GM19025 (cell line): ENCODE measurements around the gene GPR84.

Experiments used
- ATAC-seq: cut with Tn5 transposase; IDR thresholded peaks from one replicate; pipeline ENCODE4 v1.9.1; 2021; ENCODE audit warnings: mild to moderate bottlenecking, low read depth, moderate library complexity; ENCODE audit not compliant: unreplicated experiment

Gene GPR84

DNA sequence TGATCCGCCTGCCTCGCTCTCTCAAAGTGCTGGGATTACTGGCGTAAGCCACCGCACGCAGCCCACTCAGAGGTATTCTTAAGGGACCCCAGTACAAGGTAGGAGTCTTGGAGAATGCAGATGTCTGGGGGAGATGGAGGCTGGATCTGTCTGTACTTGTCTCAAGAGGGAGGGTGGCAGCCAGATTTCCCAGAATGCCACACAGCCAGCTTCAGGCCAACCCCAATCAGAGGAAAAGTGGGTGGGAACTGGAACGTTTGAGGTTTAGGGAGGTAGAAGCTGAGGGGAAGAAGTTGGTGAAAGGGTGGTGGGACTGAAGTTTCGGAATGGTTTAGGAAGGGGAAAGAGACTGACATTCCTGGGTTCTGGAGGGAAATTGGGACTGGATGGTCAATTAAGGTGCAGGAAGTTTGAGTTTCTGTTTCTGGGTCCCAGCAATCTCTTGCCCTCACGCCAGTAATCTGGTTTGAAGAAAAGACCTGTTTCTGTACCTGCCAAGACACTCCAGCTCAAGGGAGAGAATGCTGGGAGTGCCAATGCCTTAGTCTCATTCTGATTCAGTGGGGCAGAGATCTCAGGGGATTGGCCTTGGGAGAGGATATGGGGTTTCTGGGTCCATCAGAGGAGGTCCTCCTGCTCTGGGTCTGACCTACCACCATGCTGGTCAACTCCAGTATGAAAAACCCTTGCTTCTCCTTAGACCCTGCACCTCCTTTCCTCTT is 28.4 kb upstream of the GPR84 start:
- ATAC-seq = no peak

- ATAC-seq = no peak
Measured at GRCh38 chr12:54390668-54391551, 26.6 kb upstream of the GPR84 start.

DNA sequence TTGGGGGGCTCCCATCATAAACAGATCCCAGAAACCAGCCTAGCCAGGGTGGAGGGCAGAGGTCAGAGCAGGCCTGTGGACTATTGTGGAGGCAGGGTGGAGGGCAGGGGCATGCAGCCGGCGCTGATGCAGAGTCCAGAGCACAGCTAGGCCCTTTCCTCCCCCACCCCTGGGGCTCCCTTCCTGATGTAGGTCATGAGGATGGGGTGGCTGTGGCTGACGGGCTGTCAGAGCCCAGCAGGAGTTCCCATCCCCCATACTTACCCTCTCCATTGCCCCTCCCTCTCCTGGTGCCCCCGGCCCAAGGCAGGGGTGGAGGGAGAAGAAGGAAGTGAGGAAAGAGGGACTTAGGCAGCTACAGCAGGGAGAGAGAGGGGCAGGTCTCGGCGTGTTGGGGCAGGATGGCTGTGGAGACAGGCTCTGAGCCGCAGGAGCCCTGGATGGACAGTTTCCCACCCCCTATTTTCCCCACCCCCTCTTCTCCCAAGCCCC is 25.9 kb upstream of the GPR84 start:
- no peak for ATAC-seq

DNA sequence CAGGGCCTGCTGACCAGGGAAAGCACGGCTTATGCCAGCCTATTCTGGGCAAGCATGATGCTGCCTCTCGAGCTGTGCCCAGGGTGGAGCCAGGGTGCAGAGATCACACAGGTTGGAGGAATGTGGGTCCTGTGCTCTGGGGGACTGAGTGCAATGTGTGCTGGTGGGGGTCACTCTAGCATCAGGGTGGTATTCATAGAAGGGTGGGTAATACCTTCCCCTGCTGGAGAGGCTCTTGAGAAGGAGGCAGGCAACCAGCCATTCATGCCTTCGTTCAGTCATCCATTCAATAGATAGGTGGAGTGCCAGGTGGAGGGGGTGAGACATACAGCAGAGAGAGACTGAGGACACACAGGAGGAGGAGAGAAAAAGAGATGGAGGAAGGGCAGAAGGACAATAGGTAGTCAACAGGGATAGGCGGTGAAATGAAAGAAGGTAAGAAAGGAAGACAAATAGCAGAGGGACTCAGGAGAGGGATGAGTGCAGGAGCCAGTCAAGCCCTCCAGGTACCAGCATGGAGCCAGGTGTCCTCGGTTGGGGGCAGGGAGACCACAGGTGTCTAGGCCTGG is 25.4 kb upstream of the GPR84 start:
- ATAC-seq = no peak

DNA sequence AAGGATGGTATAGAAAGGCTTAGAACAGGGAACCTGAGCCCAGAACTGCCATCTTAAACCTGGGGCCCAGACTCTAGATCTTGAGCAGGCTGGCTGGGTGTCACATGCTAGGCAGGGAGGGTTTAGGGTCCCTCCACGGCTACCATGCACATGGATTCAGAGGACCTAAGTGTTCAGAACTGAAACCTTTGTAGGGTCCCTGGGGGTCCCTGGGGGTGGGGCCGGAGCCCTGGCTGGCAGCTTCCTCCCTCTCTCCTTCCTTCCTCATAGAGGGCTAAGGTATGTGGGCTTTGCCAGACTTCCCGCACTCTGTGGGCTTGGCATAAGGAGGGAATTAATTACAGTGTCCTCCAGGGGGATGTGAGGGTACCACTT is 24.8 kb upstream of the GPR84 start:
- no peak for ATAC-seq

DNA sequence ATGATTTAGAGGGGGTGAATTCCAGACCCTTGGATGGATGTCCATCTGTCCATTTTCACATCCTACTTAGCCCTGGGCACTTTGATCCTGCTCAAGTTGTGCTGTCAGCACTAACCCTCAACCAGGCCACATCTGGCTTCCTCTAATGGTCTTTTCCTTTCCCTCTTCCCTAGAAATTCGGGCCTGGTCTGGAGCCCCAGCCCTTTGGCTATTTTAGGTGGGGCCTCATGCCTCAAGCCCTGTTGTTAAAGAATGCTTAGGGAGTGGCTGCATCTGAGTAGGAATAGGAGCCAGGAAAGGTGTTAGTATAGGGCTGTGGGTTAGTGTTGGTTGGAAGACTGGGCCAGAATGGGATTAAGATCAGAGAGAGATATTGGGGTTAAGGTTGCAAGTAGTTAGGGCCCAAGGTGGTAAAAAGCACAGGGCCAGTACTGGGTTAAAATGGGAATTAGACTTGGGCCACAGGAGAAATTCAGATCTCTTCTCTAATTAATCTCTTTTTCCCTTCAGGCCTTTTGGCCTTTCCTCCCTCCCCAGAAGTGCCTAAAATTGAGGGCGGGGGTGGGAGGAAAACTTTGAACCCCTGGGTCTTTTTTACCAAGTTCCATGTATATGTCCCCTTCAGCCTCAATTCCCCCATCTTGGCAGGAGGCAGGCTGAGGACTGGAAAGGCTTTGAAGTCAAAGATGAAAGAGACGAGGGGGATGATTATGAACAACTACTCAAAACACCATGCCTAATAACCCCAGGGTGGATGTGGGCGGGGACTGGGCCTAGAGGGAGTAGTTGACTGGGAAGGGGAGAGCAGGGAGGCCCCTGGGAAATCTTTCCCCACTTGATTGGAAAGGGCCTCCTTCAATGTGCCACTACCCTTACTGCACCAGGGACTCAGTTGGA is 24.2 kb upstream of the GPR84 start:
- ATAC-seq = no peak

DNA sequence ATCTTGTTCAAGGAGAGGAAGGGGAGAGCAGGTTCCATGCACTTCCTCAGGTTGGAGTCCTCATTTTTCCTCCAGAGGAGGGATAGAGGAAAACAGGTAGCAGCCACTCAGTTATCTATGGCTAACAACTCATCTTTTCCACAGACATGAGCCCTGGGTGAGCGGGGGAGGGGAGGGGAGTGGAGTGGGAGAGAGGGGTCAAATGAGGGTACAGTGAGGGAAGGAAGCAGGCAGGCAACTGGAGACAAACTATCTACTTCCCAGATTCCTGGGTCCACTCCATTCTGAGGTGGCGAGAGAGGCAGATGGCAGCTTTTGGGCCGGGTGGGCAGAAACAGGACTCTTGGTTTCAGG is 22.8 kb upstream of the GPR84 start:
- no peak for ATAC-seq

- ATAC-seq = no peak
Measured at GRCh38 chr12:54386403-54387113, 22.3 kb upstream of the GPR84 start.

DNA sequence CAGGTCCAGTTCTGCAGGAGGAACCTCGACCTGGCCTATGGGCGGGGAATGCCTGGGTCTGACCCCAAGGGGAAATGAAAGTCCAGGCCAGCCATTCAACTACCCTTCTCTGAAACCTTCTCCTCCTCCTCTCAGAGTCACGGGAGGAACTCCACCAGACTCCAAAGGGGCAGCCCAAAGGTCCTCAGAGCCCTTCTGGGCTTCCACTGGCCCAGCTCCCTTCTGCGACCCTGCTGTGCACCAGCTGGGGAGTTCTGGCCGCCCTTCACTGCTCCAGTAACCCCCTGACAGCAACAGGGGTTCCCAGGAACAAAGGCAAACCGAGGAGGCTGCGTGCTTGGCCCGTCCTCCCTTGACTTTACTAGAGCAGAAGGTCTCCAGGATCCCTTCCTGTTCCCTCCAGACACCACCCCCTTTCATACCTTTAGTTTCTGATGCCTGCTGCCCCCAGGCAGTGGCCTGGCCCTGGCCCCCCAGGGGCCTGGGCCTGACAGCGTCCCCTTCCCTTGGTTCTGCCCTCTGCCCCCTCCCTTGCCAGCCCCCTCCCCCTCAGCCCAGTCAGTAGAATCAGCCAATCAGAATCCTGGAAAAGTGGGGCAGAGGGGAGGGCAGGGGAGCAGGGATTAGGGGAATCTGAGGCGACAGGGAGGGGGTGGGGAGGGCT is 21.1 kb upstream of the GPR84 start:
- ATAC-seq = no peak

- ATAC-seq = no peak
Measured at GRCh38 chr12:54384591-54385041, 20.3 kb upstream of the GPR84 start, which contains the start of gene ZNF385A. Gene ZNF385A (minus strand): TSS chr12:54384733. CDS start chr12:54384514, 219 bp downstream.

DNA sequence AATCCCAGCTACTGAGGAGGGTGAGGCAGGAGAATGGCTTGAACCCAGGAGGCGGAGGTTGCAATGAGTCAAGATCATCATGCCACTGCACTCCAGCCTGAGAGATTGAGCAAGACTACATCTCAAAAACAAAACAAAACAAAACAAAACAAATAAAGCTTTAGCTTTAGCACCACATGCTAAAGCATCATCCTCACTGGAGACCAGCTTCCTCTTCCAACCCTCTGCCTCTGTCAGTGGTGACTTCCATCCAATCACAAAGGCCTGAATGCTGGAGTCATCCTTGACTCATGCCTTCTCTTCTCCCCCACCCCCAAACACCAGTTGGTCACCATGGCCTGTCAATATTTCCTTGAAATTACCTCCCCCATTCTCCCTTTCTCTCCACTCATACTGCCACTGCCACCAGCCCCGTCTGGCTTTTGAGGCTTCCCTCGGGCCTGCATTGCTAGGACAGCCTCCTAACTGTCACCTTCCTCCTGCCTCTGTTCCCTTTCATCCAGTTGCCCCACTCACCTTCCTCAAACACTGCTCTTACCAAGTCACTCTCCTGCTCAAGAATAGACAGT is 18.8 kb upstream of the GPR84 start:
- no peak for ATAC-seq

- no peak for ATAC-seq
Measured at GRCh38 chr12:54381136-54381535, 16.9 kb upstream of the GPR84 start.

DNA sequence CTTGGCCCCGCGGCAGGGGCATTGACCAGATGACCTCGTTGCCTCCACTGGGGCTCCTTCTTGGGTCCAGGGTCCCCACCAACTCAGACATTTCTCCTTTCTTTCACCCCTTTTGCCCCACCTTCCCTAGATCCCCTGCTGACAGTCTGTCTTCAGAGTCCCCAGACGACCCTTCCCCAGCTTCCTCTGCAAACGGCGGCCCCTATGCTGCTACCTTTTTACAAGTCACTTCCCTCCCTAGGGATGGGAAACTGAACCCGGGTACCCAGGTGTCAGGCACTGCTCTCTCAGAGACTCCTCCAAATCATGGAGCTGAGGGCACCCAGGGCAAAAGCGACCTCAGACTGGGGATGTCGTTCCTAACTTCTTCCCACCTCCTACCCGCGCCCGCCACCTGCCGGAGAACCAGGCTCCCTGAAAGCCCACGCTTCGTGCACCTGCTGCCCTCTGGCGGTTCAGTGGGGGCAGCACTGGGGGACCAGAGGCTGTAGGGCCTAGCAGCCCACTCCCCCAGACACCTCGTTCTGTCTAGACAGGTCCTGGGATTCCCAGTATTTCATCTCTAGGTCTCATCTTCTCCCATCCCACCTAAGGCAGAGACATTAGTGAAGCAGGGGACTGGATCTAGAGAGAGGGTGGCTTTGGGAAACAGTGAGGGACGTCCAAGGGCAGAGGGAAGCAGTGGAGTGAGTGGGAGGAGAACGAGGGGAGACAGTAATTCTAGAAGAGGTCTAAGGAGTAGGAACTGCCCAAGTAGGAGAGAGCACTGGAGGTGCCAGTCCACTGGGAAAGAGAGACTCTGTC is 15.3 kb upstream of the GPR84 start:
- ATAC-seq = peak; percentile 80

GRCh38 chr12:54378796-54379397 is 14.6 kb upstream of the GPR84 start:
- no peak for ATAC-seq

DNA sequence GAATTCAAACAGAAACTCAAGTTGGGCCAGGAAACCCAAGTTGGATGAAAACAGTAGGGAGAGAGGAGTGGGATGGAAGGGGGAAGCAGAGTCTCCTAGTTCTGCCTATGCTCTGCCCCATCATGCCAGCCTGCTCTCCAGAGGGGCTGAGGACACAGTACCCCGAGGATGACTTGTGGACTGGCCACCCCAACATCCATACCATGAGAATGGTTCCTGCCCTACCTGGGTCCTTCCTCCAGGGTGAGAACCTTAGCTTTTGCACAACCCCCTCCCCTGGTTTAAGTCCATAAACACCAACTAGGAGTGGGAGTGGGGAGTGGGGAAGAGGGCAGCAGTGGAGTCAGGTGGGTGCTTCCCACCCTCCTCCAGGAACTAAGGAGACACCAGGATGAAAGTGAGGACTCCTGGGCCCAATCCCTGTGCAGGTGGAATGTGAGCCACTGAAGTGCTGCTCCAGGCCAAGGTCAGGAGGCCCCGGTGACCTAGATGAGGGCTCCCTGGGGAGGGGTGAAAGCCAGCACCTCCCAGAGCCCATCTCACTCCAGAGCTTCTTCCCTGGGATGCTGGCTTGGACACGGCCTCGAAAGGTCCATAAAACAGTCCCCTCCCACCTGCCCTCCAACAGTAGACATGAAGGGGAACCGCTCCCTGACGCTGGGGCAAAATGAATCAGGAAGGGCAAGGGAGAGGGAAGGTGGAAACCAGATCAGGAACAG is 13.7 kb upstream of the GPR84 start:
- no peak for ATAC-seq

- no peak for ATAC-seq
Measured at GRCh38 chr12:54377007-54377406, 12.7 kb upstream of the GPR84 start.

DNA sequence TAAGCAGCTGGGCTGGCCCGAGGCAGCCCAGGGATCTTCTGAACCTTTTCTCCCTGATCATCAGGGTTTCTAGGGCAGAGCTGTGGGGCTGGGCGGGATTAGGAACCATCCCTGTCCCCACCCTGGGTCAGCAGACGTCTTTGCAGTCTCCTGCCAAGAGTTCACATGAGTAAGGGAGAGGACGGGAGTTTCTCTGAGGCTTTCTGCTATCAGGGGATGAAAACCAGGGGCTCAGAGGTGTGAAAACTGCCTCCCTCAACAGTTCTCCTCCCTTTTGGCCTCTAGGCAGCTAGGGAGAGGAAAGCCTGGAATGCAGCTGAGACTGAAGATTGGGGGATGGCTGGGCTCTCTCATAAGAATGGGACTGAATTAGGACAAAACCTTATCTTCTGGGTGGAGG is 12.3 kb upstream of the GPR84 start:
- ATAC-seq = no peak
